GM19452 (cell line): ENCODE measurements around the gene ASB10.

Experiments used
- ATAC-seq: cut with Tn5 transposase; IDR thresholded peaks from one replicate; pipeline ENCODE4 v1.9.1; 2021; ENCODE audit not compliant: unreplicated experiment

ASB10 gene

GRCh38 chr7:151137791-151138152 is 49.3 kb downstream of the ASB10 start:
- ATAC-seq: no peak

GRCh38 chr7:151137076-151137675 is 49.9 kb downstream of the ASB10 start:
- ATAC-seq: no peak

GRCh38 chr7:151135866-151136843 is 50.9 kb downstream of the ASB10 start:
- no peak for ATAC-seq

- ATAC-seq: no peak
Observed at GRCh38 chr7:151135525-151135845, 51.6 kb downstream of the ASB10 start.

- no peak for ATAC-seq
Observed at GRCh38 chr7:151134743-151135524, 52.1 kb downstream of the ASB10 start.

GRCh38 chr7:151133986-151134742 is 52.9 kb downstream of the ASB10 start:
- ATAC-seq: no peak

GRCh38 chr7:151133266-151133985 is 53.6 kb downstream of the ASB10 start:
- ATAC-seq: no peak

GRCh38 chr7:151132461-151133205 is 54.4 kb downstream of the ASB10 start:
- no peak for ATAC-seq

- no peak for ATAC-seq
Observed at GRCh38 chr7:151131592-151132293, 55.3 kb downstream of the ASB10 start.

- no peak for ATAC-seq
Observed at GRCh38 chr7:151131224-151131591, 55.8 kb downstream of the ASB10 start.

- ATAC-seq: no peak
Observed at GRCh38 chr7:151130741-151131157, 56.3 kb downstream of the ASB10 start.

- ATAC-seq: no peak
Observed at GRCh38 chr7:151129960-151130591, 57.0 kb downstream of the ASB10 start.

- ATAC-seq: no peak
Observed at GRCh38 chr7:151129117-151129959, 57.7 kb downstream of the ASB10 start.

GRCh38 chr7:151128716-151129115 is 58.3 kb downstream of the ASB10 start:
- ATAC-seq: no peak

GRCh38 chr7:151128144-151128543 is 58.9 kb downstream of the ASB10 start:
- ATAC-seq: no peak

GRCh38 chr7:151126491-151127137 is 60.4 kb downstream of the ASB10 start:
- no peak for ATAC-seq

GRCh38 chr7:151125846-151126481 is 61.1 kb downstream of the ASB10 start:
- no peak for ATAC-seq
